HEK293T (cell line): Measurements from ENCODE around the gene ZNF391.

ENCODE experiments used
- CTCF ChIA-PET: fragments of 350-600 bp; formaldehyde crosslinking; extraction: SDS; loops from one replicate; lab custom pipeline; 2021; ENCODE audit warnings: antibody characterized with exemption, inconsistent platforms; lab: Yijun Ruan, JAX
- POLR2A ChIA-PET: fragments of 350-600 bp; formaldehyde crosslinking; extraction: SDS; loops from one replicate; lab custom pipeline; 2020; ENCODE audit warnings: antibody characterized with exemption, inconsistent platforms; lab: Yijun Ruan, JAX
- DNase-seq: peaks from one replicate; pipeline ENCODE4 v3.0.0; 2012; ENCODE audit warnings: mixed read lengths; ENCODE audit errors: extremely low spot score
- ARNT ChIP-seq: fragments of 450-650 bp; IDR thresholded peaks from 2 replicates; pipeline ENCODE4 v1.6.1; 2017; ENCODE audit warnings: mild to moderate bottlenecking
- BHLHE40 ChIP-seq: fragments of 450-650 bp; IDR thresholded peaks from 2 replicates; pipeline ENCODE4 v1.6.1; 2016; ENCODE audit warnings: mild to moderate bottlenecking, moderate library complexity, borderline replicate concordance
- CTBP1 ChIP-seq: fragments of 450-650 bp; IDR thresholded peaks from 2 replicates; pipeline ENCODE4 v1.6.1; 2016; ENCODE audit warnings: borderline replicate concordance
- ELF4 ChIP-seq: fragments of 450-650 bp; IDR thresholded peaks from 2 replicates; pipeline ENCODE4 v1.6.1; 2017; ENCODE audit warnings: antibody characterized with exemption
- FOXA1 ChIP-seq: fragments of 450-650 bp; IDR thresholded peaks from 2 replicates; pipeline ENCODE4 v1.6.1; 2016; ENCODE audit warnings: mild to moderate bottlenecking
- FOXK2 ChIP-seq: fragments of 450-650 bp; IDR thresholded peaks from 2 replicates; pipeline ENCODE4 v1.6.1; 2016; ENCODE audit warnings: mild to moderate bottlenecking
- FOXM1 ChIP-seq: fragments of 450-650 bp; IDR thresholded peaks from 2 replicates; pipeline ENCODE4 v1.6.1; 2017; ENCODE audit warnings: mild to moderate bottlenecking, borderline replicate concordance
- HDGF ChIP-seq: fragments of 450-650 bp; IDR thresholded peaks from 2 replicates; pipeline ENCODE4 v1.6.1; 2017; ENCODE audit warnings: antibody characterized with exemption, borderline replicate concordance
- L3MBTL2 ChIP-seq: fragments of 450-650 bp; conservative IDR thresholded peaks from 2 replicates; pipeline ENCODE4 v1.6.1; 2016; ENCODE audit warnings: mild to moderate bottlenecking
- LEF1 ChIP-seq: fragments of 450-650 bp; IDR thresholded peaks from 2 replicates; pipeline ENCODE4 v1.6.1; 2017; ENCODE audit warnings: mild to moderate bottlenecking, borderline replicate concordance
- NFRKB ChIP-seq: fragments of 450-650 bp; IDR thresholded peaks from 2 replicates; pipeline ENCODE4 v1.6.1; 2016; ENCODE audit warnings: mild to moderate bottlenecking, moderate library complexity
- SP1 ChIP-seq: fragments of 450-650 bp; IDR thresholded peaks from 2 replicates; pipeline ENCODE4 v1.6.1; 2017
- SUZ12 ChIP-seq: fragments of 450-650 bp; IDR thresholded peaks from 2 replicates; pipeline ENCODE4 v1.6.1; 2016; ENCODE audit warnings: mild to moderate bottlenecking
- TARDBP ChIP-seq: fragments of 450-650 bp; IDR thresholded peaks from 2 replicates; pipeline ENCODE4 v1.6.1; 2016
- ZNF384 ChIP-seq: fragments of 450-650 bp; IDR thresholded peaks from 2 replicates; pipeline ENCODE4 v1.6.1; 2016
- TF ChIP-seq, protein P1 (sequence below): fragments of 450-650 bp; IDR thresholded peaks from 2 replicates; pipeline ENCODE4 v1.6.1; 2016

The ZNF391 gene

DNA sequence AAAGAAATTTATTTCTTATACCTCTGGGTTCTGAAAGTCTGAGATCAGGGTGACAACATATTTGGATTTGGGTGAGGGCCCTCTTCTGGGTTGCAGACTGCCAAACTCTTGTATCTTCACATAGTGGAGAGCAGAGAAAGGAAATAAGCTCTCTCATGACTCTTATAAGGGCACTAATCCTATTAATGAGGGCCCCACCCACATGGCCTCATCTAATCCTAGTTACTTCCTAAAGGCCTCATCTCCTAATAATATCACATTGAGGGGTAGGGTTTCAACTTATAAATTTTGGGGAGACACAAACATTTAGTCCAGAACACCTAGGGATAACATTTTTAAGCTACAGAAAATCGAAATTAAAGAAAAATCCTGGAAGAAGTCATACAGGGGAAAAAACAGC lies 5.1 kb upstream of the ZNF391 start:
- ChIA-PET CTCF (no interaction called here), POLR2A (interaction anchor here (0.6 kb wide), 1 partner anchor 38 kb away, joined by 3 read pairs; no protein-coding TSS in a partner anchor)
- no peak for TF ChIP-seq FOXK2
- TF ChIP-seq BHLHE40: no peak
- no peak for TF ChIP-seq HDGF
- no peak for TF ChIP-seq SP1
- no peak for TF ChIP-seq NFRKB
- TF ChIP-seq ELF4: no peak
- no peak for TF ChIP-seq FOXM1
- no peak for TF ChIP-seq CTBP1
- TF ChIP-seq LEF1: no peak
- TF ChIP-seq, protein P1, sequence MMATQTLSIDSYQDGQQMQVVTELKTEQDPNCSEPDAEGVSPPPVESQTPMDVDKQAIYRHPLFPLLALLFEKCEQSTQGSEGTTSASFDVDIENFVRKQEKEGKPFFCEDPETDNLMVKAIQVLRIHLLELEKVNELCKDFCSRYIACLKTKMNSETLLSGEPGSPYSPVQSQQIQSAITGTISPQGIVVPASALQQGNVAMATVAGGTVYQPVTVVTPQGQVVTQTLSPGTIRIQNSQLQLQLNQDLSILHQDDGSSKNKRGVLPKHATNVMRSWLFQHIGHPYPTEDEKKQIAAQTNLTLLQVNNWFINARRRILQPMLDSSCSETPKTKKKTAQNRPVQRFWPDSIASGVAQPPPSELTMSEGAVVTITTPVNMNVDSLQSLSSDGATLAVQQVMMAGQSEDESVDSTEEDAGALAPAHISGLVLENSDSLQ: no peak
- TF ChIP-seq TARDBP: no peak
- no peak for TF ChIP-seq L3MBTL2

DNA sequence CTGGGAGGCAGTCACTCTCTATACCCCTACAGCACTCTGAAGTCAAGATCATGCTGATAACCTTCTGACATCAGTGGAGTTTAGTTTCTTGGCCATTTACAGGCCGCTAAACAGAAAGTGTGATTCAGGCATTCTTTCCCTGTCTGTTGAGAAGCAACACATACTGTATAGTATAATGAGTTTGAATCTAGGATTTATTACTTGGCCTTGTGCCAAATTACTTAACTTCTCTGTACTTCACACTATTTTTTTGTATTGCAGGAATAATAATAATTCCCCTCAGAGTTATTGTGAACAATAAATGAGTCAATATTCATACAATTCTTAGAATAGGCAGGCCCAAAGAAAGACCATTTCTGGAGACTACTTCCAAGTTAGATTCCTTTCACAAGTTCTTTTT lies 4.1 kb downstream of the ZNF391 start:
- ChIA-PET POLR2A (no interaction called here), CTCF (no interaction called here)
- no peak for TF ChIP-seq FOXK2
- TF ChIP-seq ELF4: no peak
- no peak for TF ChIP-seq BHLHE40
- TF ChIP-seq ARNT: no peak
- no peak for TF ChIP-seq FOXA1
- TF ChIP-seq SUZ12: no peak
- no peak for TF ChIP-seq ZNF384
- no peak for TF ChIP-seq TARDBP
- no peak for TF ChIP-seq L3MBTL2
- no peak for TF ChIP-seq LEF1
- DNase-seq: no peak

More for the DNA sequence above, 5.1 kb upstream of the ZNF391 start:
- no peak for DNase-seq

DNA sequence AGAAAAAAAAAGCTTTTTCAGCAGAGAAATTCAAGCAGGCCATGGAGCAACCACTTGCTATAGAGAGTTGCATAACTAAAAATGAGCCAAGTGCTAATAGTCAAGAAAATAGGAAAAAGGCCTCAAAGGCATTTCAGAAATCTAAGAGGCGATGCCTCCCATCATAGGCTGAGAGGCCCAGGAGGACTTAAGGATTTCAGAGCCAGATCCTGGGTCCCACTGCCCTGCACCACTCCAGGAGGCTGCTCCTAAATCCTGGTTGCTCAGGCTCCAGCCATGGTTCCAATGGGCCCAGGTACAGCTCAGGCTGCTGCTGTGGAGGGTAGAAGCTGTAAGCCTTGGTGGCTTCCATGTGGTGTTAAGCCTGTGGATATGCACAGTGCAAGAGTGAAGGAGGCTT lies 5.5 kb downstream of the ZNF391 start:
- ChIA-PET CTCF (no interaction called here), POLR2A (no interaction called here)
- no peak for TF ChIP-seq ZNF384
- TF ChIP-seq NFRKB: no peak
- TF ChIP-seq SUZ12: no peak
- TF ChIP-seq FOXA1: no peak
- TF ChIP-seq CTBP1: no peak
- no peak for TF ChIP-seq ARNT
- no peak for TF ChIP-seq L3MBTL2
- no peak for TF ChIP-seq LEF1
- TF ChIP-seq SP1: no peak
- TF ChIP-seq, protein P1: no peak
- no peak for TF ChIP-seq FOXK2
- TF ChIP-seq BHLHE40: no peak
- no peak for TF ChIP-seq FOXM1
- no peak for TF ChIP-seq TARDBP
- DNase-seq: no peak

DNA sequence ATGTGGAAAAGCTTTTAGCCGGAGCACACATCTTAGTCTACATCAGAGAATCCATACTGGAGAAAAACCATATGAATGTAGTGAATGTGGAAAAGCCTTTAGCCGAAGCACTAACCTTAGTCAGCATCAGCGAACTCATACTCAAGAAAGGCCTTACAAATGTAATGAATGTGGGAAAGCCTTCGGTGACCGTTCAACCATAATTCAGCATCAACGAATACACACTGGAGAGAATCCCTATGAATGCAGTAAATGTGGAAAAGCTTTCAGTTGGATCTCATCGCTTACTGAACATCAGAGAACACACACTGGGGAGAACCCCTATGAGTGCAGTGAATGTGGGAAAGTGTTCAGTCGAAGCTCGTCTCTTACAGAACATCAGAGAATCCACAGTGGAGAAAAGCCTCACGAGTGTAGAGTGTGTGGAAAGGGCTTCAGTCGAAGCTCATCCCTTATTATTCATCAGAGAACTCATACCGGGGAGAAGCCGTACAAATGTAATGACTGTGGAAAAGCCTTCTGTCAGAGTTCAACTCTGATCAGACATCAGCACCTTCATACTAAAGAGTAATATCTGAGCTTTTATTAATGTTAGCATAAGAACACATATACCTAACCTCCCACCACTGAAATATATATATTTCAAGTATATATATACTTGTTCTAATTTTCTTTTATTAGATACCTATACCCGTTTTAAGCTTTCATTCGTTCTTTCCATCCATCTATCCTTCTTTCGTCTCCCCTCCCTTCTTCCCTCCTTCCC lies 12.5 kb downstream of the ZNF391 start:
- DNase-seq: no peak
- ChIA-PET POLR2A (no interaction called here), CTCF (no interaction called here)
- TF ChIP-seq TARDBP (no peak), ARNT (no peak), BHLHE40 (no peak), ZNF384 (no peak)

DNA sequence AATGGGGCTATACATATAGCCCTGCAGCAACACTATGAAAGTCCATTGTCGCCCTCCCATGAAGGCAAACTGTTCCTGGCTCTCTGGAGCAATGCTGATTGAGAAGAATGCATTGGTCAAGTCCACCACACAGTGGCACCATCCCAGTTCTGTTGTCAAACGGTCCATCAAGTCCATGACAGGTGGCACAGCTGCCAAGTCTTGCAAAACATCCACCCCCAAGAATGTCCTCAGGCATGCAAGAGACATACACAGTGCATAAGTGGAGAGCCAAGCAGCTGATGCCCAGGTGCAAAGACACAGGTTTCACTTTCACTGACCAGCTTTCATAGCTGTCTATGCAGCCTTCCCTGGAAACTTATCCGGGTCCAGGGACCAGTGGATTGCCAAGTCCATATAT lies 17.5 kb downstream of the ZNF391 start:
- CTCF ChIA-PET: no interaction called here
- TF ChIP-seq SUZ12 (no peak), FOXA1 (no peak), BHLHE40 (no peak), LEF1 (no peak)
- DNase-seq: no peak
- POLR2A ChIA-PET: no interaction called here

DNA sequence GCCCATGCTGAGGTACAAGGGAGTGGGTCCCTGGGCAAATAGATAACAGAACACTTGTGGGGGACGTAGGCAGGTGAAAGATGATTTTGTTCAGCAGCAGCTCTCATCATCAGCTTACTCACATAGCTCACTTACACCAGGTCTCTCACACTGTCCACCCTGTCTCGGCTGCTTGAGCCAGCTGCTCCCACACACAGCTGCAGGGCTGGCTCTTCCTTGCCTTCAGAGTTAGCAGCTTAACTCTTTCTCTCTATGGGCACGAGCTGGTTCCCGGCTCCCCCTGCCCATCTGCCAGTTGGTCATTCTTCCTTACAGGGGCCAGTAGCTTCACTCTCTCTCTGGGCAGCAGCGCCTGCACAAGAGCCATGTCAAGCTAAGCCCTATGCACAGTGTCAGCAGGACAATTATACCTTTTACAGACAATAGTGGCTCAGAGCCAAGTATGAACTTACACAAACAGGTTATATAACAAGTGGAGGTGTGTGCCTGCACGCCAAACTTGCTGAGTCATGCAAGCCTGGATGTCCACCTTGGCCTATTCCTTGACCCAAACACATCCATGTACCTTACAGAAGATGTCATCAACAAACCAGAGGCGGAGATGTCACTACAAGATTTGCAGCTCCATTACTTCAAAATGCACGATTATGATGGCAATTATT lies 18.7 kb downstream of the ZNF391 start:
- CTCF ChIA-PET: no interaction called here

DNA sequence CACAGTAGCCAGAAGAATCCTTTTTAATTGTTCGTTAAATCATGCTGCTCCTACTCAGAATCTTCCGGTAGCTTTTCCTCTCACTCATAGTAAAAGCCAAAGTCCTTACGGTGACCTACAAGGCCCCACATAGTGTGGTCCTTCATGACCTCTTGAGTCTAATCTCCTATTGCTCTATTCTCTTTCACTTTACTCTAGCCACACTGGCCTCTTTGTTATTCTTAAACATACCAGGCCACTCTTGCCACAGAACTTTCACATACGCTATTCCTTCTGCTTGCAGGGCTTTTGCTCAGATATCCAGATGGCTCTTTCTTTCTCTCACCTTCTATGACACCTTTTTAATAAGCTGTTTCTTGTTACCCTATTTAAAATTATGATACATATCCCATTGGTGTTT lies 25.7 kb downstream of the ZNF391 start:
- TF ChIP-seq, protein P1: no peak
- no peak for TF ChIP-seq FOXA1
- TF ChIP-seq TARDBP: no peak
- no peak for TF ChIP-seq SUZ12
- no peak for TF ChIP-seq FOXK2
- TF ChIP-seq CTBP1: no peak
- TF ChIP-seq NFRKB: no peak
- TF ChIP-seq BHLHE40: no peak
- no peak for TF ChIP-seq SP1
- TF ChIP-seq L3MBTL2: no peak
- TF ChIP-seq HDGF: no peak
- no peak for TF ChIP-seq FOXM1
- TF ChIP-seq ARNT: no peak
- CTCF ChIA-PET: no interaction called here
- POLR2A ChIA-PET: no interaction called here

More for the DNA sequence above, 18.7 kb downstream of the ZNF391 start:
- POLR2A ChIA-PET: no interaction called here
- DNase-seq: no peak
- TF ChIP-seq ARNT (no peak), LEF1 (no peak), CTBP1 (no peak), TARDBP (no peak), FOXK2 (no peak), ZNF384 (no peak)

More for the DNA sequence above, 25.7 kb downstream of the ZNF391 start:
- DNase-seq: no peak
